Ectodermal cell (in vitro differentiated cells): ENCODE measurements around the gene HADHA.
"Not testable (repeated sequence)": the region's sequence is repeated elsewhere in the genome, so short reads cannot be mapped to it uniquely, and the experiment has no call there.

Experiments
- H3K27ac ChIP-seq: 2 replicates; pipeline ENCODE4 v1.7.0; 2013; ENCODE audit warnings: mild to moderate bottlenecking, low read depth, low read length; ENCODE audit not compliant: insufficient read depth, poor library complexity, severe bottlenecking
- H3K27me3 ChIP-seq: 2 replicates; pipeline ENCODE4 v1.7.0; 2013; ENCODE audit warnings: mild to moderate bottlenecking, low read length; ENCODE audit not compliant: insufficient read depth, control insufficient read depth, poor library complexity, severe bottlenecking
- H3K36me3 ChIP-seq: one replicate; pipeline ENCODE4 v1.7.0; 2013; ENCODE audit warnings: low read length; ENCODE audit not compliant: control insufficient read depth, insufficient read depth
- H3K4me1 ChIP-seq: one replicate; pipeline ENCODE4 v1.7.0; 2013; ENCODE audit warnings: low read length; ENCODE audit not compliant: control insufficient read depth, insufficient read depth
- H3K4me3 ChIP-seq: 2 replicates; pipeline ENCODE4 v1.7.0; 2013; ENCODE audit warnings: low read depth, low read length, control low read depth; ENCODE audit not compliant: insufficient read depth
- H3K9me3 ChIP-seq: 2 replicates; pipeline ENCODE4 v1.7.0; 2013; ENCODE audit warnings: mild to moderate bottlenecking, low read length, moderate library complexity; ENCODE audit not compliant: control insufficient read depth
- WGBS, 2 experiments: methylation state at CpG; one replicate each; pipeline ENCODE4 v1.1.7; 2013; ENCODE audit warnings: missing lambda C conversion rate in 2 of 2; 5-methylcytosine and 5-hydroxymethylcytosine counted together

The HADHA gene

DNA sequence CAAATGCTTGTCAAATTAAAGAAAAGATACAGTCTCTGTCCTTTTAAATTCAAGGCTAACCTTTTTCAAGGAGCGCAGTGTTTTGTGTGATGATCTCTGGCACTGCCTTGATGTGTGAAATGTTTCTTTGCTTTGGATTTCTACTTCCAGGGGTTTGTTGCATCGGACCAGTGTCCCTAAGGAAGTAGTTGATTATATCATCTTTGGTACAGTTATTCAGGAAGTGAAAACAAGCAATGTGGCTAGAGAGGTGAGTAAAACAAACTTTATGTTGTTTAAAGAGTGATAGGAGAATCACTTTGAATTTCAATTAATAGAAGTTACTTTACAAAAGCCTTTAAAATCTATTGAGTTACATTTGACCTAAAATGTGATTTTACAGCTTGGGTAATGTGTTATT is 29.1 kb upstream of the HADHA start:
- 97 to 100% methylated on average over 2 of the region's 2 CpGs for WGBS, 2 experiments
- no peak overlapping the region for H3K27ac ChIP-seq

DNA sequence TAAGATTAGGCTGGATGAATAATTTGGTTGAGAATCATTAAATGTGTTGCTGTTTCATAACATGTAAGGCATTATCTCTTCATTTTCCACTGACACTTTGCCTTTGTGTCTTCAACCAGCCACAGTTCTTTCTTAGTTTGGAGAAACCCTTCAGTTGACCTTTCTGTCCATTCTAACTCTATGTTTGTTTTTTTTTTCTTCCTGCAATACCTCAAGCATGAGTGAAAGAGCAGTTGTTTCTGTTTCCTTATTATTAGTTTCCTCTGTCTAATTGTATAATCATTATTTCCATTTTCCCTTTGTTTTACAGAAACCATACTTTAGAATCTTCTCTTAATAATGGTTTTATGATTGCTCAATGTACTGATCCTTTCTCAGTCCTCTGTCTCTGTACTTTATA is 25.9 kb upstream of the HADHA start:
- Histone ChIP-seq H3K9me3 (no peaks in the 10 kb centered on the region), H3K4me1 (no peaks in the 10 kb centered on the region), H3K27me3 (no peaks in the 10 kb centered on the region), H3K4me3 (no peak overlapping the region), H3K36me3 (no peaks in the 10 kb centered on the region), H3K27ac (no peak overlapping the region)

More for the DNA sequence above, 29.1 kb upstream of the HADHA start:
- Histone ChIP-seq H3K4me3 (no peak overlapping the region), H3K27me3 (no peaks in the 10 kb centered on the region), H3K4me1 (no peaks in the 10 kb centered on the region), H3K36me3 (no peaks in the 10 kb centered on the region), H3K9me3 (no peaks in the 10 kb centered on the region)

DNA sequence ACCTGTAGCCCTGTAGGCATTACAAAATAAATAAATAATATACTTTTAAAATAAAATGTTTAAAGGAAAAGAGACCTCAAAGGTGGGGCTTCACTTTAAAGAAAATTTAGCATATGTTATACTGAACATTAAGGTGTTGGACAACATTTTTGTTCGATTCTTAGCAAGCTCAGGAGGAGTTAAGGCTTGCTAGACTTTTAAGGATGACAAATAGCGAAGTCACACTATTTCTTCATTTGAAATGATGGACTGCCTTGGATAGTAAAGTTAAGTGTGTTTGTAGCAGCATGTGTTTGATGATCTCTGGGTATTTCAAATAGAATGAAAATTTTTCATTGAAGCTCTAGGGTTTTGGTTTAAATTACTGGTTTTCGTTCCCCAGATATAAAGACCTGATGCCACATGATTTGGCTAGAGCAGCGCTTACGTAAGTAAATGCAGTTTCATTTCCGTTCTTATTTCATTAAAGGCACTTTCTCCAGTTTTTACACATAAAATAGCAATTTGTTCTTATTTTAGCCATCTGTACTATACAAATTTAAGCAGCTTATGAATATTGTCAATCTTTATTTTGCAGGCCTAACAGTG is 25.2 kb upstream of the HADHA start:
- no peak overlapping the region for H3K4me3 ChIP-seq
- WGBS, 2 experiments, result 94 to 97% methylated on average over 6 of the region's 6 CpGs

DNA sequence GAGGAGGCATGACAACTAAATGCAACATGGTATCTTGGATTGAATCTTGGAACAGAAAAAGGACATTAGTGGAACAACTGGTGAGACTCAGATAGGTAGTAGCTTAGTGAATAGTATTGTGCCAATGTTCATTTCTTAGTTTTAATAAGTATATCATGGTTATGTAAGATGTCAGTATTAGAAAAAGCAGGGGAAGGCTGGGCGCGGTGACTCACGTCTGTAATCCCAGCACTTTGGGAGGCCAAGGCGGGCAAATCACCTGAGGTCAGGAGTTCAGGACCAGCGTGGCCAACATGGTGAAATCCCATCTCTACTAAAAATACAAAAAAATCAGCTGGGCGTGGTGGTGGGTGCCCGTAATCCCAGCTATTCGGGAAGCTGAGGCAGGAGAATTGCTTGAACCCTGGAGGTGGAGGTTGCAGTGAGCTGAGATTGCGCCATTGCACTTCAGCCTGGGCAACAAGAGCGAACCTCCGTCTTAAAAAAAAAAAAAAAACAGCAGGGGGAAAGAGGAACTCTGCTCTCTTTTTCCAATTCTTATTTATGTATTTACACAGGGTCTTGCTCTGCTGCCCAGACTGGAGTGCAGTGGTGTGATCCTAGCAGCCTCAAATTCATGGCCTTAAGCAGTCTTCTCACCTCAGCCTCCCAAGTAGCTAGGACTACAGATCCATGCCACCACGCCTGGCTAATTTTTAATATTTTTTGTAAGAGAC is 24.4 kb upstream of the HADHA start:
- H3K4me1 ChIP-seq, H3K27me3 ChIP-seq, H3K27ac ChIP-seq, H3K9me3 ChIP-seq, H3K4me3 ChIP-seq, H3K36me3 ChIP-seq: not testable (repeated sequence)
- 90 to 92% methylated on average over 12 of the region's 12 CpGs for WGBS, 2 experiments

More for the DNA sequence above, 25.2 kb upstream of the HADHA start:
- no peaks in the 10 kb centered on the region for H3K4me1 ChIP-seq
- no peaks in the 10 kb centered on the region for H3K36me3 ChIP-seq
- no peak overlapping the region for H3K27ac ChIP-seq
- no peaks in the 10 kb centered on the region for H3K9me3 ChIP-seq
- no peaks in the 10 kb centered on the region for H3K27me3 ChIP-seq

DNA sequence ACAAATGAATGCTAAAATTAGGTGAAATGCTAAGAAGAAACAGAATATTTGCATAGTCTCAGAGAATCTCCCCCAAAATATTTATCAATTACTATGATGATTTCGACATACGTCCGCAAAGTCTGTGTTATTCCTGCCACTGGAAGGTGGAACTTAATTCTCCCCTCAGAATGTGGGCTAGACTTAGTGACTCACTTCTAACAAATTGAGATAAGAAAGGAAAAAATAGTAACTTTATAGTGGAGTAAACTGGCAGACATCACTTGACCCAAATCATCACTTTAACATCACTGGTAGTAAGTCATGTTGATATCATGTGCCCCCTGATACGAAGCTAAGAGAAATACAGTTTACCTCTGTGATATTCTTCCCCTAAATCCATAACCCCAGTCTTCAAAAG is 23.8 kb upstream of the HADHA start:
- Histone ChIP-seq H3K36me3 (no peaks in the 10 kb centered on the region), H3K27me3 (no peaks in the 10 kb centered on the region), H3K27ac (no peak overlapping the region), H3K4me3 (no peak overlapping the region), H3K9me3 (no peaks in the 10 kb centered on the region), H3K4me1 (no peaks in the 10 kb centered on the region)
- WGBS, 2 experiments, result 96 to 98% methylated on average over 4 of the region's 4 CpGs

DNA sequence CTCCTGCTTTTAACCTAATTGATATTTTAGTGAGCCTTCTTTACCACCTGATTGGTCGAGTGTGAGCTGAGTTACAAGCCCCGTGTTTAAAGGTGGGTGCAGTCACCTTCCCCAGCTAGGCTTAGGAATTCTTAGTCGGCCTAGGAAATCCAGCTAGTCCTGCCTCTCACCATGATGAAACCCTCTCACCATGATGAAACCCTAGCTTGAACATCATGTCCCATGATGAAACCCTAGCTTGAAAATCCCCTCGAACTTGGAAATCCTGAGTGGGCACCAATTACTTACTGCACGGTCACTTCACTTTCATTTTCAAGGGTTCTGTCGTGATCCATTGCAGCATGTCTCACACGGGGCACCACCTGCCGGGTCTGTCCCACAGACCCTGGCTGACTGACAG is 14.4 kb upstream of the HADHA start:
- not testable (repeated sequence) for H3K36me3 ChIP-seq, H3K4me3 ChIP-seq, H3K27me3 ChIP-seq, H3K27ac ChIP-seq, H3K9me3 ChIP-seq, H3K4me1 ChIP-seq
- 94 to 95% methylated on average over 8 of the region's 8 CpGs for WGBS, 2 experiments

DNA sequence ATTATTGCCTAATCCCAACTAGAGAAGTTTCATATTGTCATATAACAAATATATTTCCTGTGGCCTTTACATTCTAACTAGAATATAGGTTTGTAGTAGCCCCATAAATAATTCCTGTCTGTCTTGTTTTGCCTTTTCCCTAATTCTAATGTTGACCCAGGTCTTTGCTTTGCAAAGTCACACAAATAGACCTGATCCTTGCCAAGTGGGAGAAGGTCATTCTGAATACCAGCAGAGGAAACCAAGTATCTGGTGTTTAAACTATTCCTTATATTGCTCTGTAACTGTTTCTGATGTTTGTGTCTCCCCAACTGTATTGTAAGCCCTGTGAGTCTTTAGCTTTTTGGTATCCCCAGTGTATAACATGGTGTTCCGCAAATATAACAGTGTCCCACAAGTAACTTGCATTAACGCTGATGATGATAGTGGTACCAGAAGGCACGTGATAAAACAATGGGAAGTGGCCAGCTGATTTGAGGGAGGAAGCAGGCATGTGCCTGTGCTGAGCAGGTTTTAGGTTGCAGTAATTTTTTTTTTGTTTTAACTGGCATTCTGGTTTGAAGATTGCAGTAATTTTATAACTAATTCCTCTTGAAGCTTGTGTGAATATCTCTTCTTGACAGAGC is 11.4 kb upstream of the HADHA start:
- no peak overlapping the region for H3K4me3 ChIP-seq
- H3K9me3 ChIP-seq, result no peaks in the 10 kb centered on the region
- no peaks in the 10 kb centered on the region for H3K36me3 ChIP-seq
- 92 to 93% methylated on average over 3 of the region's 3 CpGs for WGBS, 2 experiments
- no peaks in the 10 kb centered on the region for H3K4me1 ChIP-seq
- H3K27me3 ChIP-seq, result no peaks in the 10 kb centered on the region
- no peak overlapping the region for H3K27ac ChIP-seq

DNA sequence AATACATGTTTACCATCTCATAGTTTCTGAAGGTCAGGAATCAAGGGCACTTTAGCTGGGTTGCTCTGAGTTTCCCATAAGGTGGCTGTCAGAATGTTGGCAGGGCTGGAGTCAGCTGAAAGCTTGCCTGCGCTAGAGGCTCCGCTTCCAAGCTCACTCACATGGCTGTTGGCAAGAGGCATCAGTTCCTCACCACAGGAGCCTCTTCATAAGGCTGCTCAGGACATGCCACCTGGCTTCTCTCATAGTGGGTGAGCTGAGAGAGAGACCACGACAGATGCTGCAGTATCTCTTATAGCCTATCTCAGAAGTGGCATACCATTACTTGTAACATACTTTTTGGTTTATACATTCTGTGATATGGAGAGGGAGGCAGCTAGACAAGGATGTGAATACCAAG is 7.5 kb upstream of the HADHA start:
- WGBS, 2 experiments, result 80 to 87% methylated on average over 2 to 3 of the region's 3 CpGs
- no peak overlapping the region for H3K4me3 ChIP-seq
- no peaks in the 10 kb centered on the region for H3K4me1 ChIP-seq
- H3K27ac ChIP-seq, result no peak overlapping the region
- no peaks in the 10 kb centered on the region for H3K9me3 ChIP-seq
- H3K27me3 ChIP-seq, result no peaks in the 10 kb centered on the region
- no peaks in the 10 kb centered on the region for H3K36me3 ChIP-seq

DNA sequence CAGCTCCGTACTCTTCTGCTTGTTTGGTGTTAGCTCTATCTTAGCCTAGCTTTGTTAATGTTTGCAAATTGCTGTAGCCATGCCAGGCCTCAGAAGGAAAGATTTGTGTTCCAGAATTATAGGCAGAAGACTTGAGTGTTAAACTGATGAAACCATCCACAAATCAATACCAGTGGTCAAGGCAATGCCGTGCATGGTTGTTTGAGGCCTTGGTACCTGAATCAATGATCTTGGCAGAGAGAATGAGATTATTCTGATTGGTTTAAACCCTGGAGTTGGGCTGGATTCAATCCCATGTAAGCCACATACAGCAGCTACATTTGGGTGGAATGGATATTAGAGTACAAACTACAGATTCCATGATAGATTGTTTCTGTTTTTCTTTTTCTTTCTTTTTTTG is 5.2 kb upstream of the HADHA start:
- no peak overlapping the region for H3K27ac ChIP-seq
- WGBS, 2 experiments, result 95 to 97% methylated on average over 2 of the region's 2 CpGs
- no peaks in the 10 kb centered on the region for H3K4me1 ChIP-seq
- no peaks in the 10 kb centered on the region for H3K27me3 ChIP-seq
- no peaks in the 10 kb centered on the region for H3K9me3 ChIP-seq
- no peaks in the 10 kb centered on the region for H3K36me3 ChIP-seq
- no peak overlapping the region for H3K4me3 ChIP-seq

DNA sequence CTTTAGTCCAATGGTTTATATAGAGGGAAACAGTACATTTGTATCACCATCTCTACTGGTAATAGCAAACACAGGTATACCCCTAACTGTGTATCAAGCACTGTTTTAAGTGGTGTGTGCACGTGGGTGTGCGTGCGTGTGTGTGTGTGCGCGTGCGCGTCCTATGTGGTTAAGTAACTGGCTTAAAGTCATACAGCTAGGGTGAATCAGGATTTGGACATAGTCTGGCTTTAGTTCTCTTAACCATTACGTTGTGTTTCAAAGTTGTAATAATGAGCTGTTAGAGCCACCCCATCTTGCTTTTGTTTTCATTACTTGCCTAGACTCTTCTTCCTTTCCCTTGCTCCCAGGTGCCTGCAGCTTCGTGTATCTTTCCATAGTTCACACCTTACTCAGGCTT is 2.4 kb upstream of the HADHA start:
- Histone ChIP-seq H3K36me3 (no peaks in the 10 kb centered on the region), H3K9me3 (no peaks in the 10 kb centered on the region), H3K4me3 (no peak overlapping the region), H3K27me3 (no peaks in the 10 kb centered on the region), H3K27ac (no peak overlapping the region), H3K4me1 (no peaks in the 10 kb centered on the region)
- WGBS, 2 experiments, result 91% methylated on average over 9 of the region's 9 CpGs
